Measurements from ENCODE around the gene LARP6. TPM values are rescaled to one million over a fixed set of nuclear protein-coding genes. Genes with fewer than 3 reads are reported as not detected.

The LARP6 gene
- total RNA-seq, 1 experiment from 2014 or later = 15.2 TPM

DNA sequence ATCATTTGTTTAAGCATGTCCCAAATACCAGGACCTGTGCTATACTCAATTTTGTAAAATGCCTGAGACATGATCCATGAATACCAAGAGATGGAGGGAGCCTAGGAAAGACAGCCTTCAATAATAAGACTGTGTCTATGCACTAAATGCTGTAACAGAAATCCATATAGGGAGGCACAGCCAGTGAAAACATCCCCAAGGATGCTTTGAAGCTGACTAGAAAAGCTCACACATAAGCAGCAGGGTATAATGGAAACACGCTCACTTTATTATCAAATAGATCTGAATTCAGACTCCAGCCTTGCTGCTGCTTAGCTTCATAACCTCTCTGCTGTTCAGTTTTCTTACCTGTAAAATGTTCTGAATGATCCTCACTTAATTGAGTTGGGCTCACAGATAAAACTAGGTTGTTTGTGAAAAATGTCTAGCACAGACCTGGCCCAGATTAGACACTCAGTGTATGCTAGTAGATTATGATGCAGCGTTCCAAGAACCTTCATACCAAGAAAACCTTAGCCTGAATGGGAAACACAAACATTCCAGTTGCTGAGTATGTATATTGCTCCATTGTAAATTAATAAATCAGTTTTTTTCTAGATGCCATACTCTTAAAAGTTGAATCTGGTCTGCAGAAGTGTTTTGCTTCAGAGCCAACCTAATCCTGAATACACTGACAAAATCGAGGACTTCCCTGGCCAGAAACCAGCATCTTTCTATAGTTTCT, 3.8 kb upstream of the LARP6 start:
- peaks cover 29% of the 10 kb centered on the region for H3K27me3 Mint-ChIP-seq (ENCODE audit: low read depth)
- H3K4me1 Mint-ChIP-seq = peaks cover 3% of the 10 kb centered on the region
- no peak for DNase-seq (ENCODE audit: low spot score)
- POLR2A ChIA-PET = no interaction called here
- CTCF ChIA-PET = no interaction called here
- no peak for TF ChIP-seq NFATC4 (CRISPR knock-in tag; IDR thresholded peaks at IDR 0.05)
- ATAC-seq = no peak
- H3K4me3 Mint-ChIP-seq = no peak overlapping the region
- 0 out of 2 replicates have a peak, but pooled peaks cover 5% of the 10 kb centered on the region for H3K9me3 Mint-ChIP-seq
- H3K36me3 Mint-ChIP-seq = no peaks in the 10 kb centered on the region
- no peak overlapping the region for H3K27ac Mint-ChIP-seq

DNA sequence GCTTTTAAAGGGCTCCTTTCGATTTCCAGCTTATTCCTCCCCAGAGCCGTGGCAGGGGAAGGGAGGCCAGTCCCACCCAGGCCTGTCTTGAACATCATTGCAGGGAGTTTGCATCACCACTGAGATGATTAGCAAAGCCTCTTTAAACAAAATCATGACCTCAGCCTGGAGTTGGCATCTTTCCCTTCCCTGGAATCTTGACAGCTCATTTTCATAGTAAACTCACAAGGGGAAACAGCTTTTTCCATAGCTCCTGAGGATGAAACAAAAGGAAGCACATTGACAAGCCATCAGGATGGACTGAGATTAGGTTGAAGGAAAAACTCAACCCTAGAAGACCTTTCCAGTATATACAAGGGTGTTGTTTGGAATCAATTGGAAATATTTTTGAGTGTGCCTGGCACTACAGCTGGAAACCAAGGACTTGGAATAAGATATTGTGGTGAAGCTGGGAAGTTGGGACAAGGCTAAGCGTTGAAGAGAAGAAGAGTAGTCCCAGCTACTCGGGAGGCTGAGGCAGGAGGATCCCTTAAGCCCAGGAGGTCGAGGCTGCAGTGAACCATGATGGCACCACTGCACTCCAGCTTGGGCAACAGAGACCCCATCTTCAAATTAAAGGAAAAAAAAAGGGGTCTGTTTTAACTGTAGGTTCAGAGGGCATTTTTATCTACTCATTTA, 3.1 kb upstream of the LARP6 start:
- Mint-ChIP-seq H3K4me3 (no peak overlapping the region), H3K4me1 (peaks cover 8% of the 10 kb centered on the region), H3K9me3 (0 out of 2 replicates have a peak, but pooled peaks cover 5% of the 10 kb centered on the region), H3K27ac (no peak overlapping the region), H3K36me3 (no peaks in the 10 kb centered on the region), H3K27me3 (ENCODE audit: low read depth) (peaks cover 29% of the 10 kb centered on the region)
- CTCF ChIA-PET = interaction anchor here (1.3 kb wide), 1 partner anchor 18 kb away, joined by 4 read pairs; no protein-coding TSS in a partner anchor
- POLR2A ChIA-PET = no interaction called here
- no peak for ATAC-seq
- peak; percentile 91 for TF ChIP-seq GABPB1 (CRISPR knock-in tag; IDR thresholded peaks at IDR 0.05)
- TF ChIP-seq, protein P1, sequence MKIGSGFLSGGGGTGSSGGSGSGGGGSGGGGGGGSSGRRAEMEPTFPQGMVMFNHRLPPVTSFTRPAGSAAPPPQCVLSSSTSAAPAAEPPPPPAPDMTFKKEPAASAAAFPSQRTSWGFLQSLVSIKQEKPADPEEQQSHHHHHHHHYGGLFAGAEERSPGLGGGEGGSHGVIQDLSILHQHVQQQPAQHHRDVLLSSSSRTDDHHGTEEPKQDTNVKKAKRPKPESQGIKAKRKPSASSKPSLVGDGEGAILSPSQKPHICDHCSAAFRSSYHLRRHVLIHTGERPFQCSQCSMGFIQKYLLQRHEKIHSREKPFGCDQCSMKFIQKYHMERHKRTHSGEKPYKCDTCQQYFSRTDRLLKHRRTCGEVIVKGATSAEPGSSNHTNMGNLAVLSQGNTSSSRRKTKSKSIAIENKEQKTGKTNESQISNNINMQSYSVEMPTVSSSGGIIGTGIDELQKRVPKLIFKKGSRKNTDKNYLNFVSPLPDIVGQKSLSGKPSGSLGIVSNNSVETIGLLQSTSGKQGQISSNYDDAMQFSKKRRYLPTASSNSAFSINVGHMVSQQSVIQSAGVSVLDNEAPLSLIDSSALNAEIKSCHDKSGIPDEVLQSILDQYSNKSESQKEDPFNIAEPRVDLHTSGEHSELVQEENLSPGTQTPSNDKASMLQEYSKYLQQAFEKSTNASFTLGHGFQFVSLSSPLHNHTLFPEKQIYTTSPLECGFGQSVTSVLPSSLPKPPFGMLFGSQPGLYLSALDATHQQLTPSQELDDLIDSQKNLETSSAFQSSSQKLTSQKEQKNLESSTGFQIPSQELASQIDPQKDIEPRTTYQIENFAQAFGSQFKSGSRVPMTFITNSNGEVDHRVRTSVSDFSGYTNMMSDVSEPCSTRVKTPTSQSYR (CRISPR knock-in tag; IDR thresholded peaks at IDR 0.05) = no peak
- DNase-seq (ENCODE audit: low spot score) = no peak

DNA sequence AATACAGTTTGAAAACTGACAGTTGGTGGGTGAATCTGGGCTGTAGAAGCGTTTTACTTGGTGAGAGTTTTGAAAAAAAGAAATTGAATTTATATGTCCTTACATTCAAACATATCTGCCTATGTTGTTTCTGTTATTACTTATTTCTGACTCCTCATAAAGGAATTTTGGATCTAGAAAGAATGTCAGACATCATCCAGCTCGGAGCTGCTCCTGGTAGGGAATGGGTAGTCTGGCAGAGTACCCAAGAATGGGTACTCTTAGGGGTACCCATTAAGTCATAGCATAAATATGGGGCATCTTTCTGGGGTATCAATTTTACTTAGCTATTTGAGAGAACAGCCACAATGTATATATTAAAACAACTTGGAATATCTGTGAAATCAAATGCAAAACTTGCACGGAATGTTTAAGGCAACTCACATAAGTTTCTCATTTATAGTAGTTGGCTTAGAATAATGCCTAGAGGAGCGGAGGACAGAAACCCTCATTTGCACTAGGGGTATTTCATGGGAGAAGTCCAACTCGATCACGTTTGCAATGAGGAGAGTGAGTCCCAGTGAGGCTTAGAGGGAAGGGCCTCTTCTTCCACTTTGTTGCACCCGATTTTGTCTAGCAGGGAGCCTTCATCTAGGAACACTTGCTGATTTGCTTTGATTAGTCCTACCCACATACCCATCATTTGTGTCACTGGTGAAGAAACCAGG, 2.4 kb upstream of the LARP6 start:
- CTCF ChIA-PET = interaction anchor here (1.3 kb wide), 1 partner anchor 18 kb away, joined by 4 read pairs; no protein-coding TSS in a partner anchor
- POLR2A ChIA-PET = no interaction called here
- H3K27me3 Mint-ChIP-seq (ENCODE audit: low read depth) = peaks cover 29% of the 10 kb centered on the region
- H3K4me3 Mint-ChIP-seq = no peak overlapping the region
- TF ChIP-seq, protein P2, sequence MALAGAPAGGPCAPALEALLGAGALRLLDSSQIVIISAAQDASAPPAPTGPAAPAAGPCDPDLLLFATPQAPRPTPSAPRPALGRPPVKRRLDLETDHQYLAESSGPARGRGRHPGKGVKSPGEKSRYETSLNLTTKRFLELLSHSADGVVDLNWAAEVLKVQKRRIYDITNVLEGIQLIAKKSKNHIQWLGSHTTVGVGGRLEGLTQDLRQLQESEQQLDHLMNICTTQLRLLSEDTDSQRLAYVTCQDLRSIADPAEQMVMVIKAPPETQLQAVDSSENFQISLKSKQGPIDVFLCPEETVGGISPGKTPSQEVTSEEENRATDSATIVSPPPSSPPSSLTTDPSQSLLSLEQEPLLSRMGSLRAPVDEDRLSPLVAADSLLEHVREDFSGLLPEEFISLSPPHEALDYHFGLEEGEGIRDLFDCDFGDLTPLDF (CRISPR knock-in tag; IDR thresholded peaks at IDR 0.05) = no peak
- TF ChIP-seq, protein P3, sequence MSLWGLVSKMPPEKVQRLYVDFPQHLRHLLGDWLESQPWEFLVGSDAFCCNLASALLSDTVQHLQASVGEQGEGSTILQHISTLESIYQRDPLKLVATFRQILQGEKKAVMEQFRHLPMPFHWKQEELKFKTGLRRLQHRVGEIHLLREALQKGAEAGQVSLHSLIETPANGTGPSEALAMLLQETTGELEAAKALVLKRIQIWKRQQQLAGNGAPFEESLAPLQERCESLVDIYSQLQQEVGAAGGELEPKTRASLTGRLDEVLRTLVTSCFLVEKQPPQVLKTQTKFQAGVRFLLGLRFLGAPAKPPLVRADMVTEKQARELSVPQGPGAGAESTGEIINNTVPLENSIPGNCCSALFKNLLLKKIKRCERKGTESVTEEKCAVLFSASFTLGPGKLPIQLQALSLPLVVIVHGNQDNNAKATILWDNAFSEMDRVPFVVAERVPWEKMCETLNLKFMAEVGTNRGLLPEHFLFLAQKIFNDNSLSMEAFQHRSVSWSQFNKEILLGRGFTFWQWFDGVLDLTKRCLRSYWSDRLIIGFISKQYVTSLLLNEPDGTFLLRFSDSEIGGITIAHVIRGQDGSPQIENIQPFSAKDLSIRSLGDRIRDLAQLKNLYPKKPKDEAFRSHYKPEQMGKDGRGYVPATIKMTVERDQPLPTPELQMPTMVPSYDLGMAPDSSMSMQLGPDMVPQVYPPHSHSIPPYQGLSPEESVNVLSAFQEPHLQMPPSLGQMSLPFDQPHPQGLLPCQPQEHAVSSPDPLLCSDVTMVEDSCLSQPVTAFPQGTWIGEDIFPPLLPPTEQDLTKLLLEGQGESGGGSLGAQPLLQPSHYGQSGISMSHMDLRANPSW (CRISPR knock-in tag; conservative IDR thresholded peaks at IDR 0.05; ENCODE audit: low read depth) = no peak
- TF ChIP-seq ZNF423 (CRISPR knock-in tag; IDR thresholded peaks at IDR 0.05) = no peak
- ATAC-seq = no peak
- H3K4me1 Mint-ChIP-seq = peaks cover 8% of the 10 kb centered on the region
- 0 out of 2 replicates have a peak, but pooled peaks cover 3% of the 10 kb centered on the region for H3K36me3 Mint-ChIP-seq
- no peak overlapping the region for H3K27ac Mint-ChIP-seq
- DNase-seq (ENCODE audit: low spot score) = no peak
- H3K9me3 Mint-ChIP-seq = 0 out of 2 replicates have a peak, but pooled peaks cover 5% of the 10 kb centered on the region

DNA sequence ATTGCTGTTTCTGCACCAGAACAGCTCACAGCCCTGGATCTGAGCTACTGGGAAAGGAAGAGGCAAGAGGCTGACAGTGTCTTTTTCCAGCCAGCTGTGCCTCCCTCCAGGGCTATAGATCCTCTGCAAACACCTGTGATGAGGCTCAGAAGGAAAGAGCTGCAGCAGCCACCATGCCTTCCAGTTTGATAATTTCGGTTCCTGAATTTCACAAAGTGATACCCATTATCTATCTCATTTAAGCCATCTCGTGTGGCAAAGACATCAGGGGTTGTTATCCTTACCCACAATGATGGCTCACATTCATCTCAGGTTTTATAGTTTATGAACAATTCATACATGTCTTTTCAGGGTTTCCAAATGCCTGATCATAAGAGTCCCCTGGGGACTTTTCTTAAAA, 1.8 kb upstream of the LARP6 start:
- no peak for ATAC-seq
- ChIA-PET CTCF (interaction anchor here (1.3 kb wide), 1 partner anchor 19 kb away, joined by 4 read pairs; no protein-coding TSS in a partner anchor), POLR2A (interaction anchor here (0.7 kb wide), 1 partner anchor 1210 kb away, joined by 4 read pairs; no protein-coding TSS in a partner anchor)
- Mint-ChIP-seq H3K27me3 (ENCODE audit: low read depth) (peaks cover 29% of the 10 kb centered on the region), H3K4me1 (peaks cover 8% of the 10 kb centered on the region), H3K36me3 (peaks cover 6% of the 10 kb centered on the region), H3K4me3 (no peak overlapping the region), H3K27ac (no peak overlapping the region), H3K9me3 (0 out of 2 replicates have a peak, but pooled peaks cover 5% of the 10 kb centered on the region)
- no peak for DNase-seq (ENCODE audit: low spot score)
- TF ChIP-seq ATF1 (CRISPR knock-in tag; IDR thresholded peaks at IDR 0.05) = no peak
- TF ChIP-seq, protein P4, sequence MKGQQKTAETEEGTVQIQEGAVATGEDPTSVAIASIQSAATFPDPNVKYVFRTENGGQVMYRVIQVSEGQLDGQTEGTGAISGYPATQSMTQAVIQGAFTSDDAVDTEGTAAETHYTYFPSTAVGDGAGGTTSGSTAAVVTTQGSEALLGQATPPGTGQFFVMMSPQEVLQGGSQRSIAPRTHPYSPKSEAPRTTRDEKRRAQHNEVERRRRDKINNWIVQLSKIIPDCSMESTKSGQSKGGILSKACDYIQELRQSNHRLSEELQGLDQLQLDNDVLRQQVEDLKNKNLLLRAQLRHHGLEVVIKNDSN (CRISPR knock-in tag; IDR thresholded peaks at IDR 0.05) = no peak
- TF ChIP-seq ZNF317 (CRISPR knock-in tag; IDR thresholded peaks at IDR 0.05; ENCODE audit: borderline replicate concordance, low read depth) = no peak
- TF ChIP-seq, protein P5, sequence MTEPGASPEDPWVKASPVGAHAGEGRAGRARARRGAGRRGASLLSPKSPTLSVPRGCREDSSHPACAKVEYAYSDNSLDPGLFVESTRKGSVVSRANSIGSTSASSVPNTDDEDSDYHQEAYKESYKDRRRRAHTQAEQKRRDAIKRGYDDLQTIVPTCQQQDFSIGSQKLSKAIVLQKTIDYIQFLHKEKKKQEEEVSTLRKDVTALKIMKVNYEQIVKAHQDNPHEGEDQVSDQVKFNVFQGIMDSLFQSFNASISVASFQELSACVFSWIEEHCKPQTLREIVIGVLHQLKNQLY (CRISPR knock-in tag; IDR thresholded peaks at IDR 0.05) = no peak
- no peak for TF ChIP-seq ZNF396 (CRISPR knock-in tag; IDR thresholded peaks at IDR 0.05; ENCODE audit: borderline replicate concordance)
- TF ChIP-seq, protein P6, sequence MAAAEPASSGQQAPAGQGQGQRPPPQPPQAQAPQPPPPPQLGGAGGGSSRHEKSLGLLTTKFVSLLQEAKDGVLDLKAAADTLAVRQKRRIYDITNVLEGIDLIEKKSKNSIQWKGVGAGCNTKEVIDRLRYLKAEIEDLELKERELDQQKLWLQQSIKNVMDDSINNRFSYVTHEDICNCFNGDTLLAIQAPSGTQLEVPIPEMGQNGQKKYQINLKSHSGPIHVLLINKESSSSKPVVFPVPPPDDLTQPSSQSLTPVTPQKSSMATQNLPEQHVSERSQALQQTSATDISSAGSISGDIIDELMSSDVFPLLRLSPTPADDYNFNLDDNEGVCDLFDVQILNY (CRISPR knock-in tag; IDR thresholded peaks at IDR 0.05) = no peak
- TF ChIP-seq ETV6 (CRISPR knock-in tag; IDR thresholded peaks at IDR 0.05) = no peak
- TF ChIP-seq NR3C1 (CRISPR knock-in tag; conservative IDR thresholded peaks at IDR 0.05; ENCODE audit: low read depth) = no peak
- no peak for TF ChIP-seq MXD4 (CRISPR knock-in tag; IDR thresholded peaks at IDR 0.05; ENCODE audit: borderline replicate concordance)

All from WTC11 (cell line).